ENCODE data around the gene ABCB9. TPM values are rescaled to one million over a fixed set of nuclear protein-coding genes. Genes with fewer than 3 reads are reported as not detected.

The ABCB9 gene
- total and polyA plus RNA-seq, 2 experiments from 2014 or later = 9.7 to 10.0 TPM

DNA sequence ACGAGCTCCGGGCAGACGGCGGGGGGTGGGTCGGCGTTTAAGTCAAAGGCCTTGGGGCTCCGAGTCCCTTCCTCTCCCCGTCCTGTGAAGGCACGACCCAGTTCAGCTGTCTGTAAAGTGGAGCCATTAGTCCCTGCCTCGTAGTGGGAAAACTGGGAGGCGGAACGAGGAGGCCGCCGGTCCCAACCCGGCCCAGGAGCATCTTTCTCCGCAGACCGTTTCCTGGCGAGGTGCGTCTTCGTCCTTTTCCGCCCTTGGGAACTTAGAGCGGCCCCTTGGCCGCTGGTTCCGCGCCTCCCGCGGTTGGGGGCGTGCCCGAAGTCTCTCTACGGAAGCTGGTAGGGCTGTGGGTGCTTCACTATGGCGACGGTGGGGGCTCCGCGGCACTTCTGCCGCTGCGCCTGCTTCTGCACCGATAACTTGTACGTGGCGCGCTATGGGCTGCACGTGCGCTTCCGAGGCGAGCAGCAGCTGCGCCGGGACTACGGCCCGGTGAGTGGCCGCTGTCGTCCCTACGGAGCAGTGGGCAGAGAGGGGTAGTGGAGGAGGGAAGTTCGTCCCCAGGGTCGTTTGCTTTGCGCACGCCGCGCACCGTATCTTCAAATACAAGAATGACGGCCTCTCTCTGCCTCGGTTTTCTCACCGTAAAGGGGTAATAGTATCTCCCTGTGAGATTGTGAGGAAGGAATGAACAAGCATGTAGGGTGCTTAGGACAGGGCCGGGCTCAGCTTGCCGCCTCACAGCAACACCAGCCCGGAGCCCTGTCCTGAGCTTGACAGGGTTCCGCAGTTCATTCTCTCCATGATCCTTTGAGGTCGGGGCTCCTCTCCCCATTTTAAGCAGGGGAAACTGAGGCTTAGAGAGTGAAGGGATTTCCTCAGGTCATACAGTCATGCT is 8.9 kb upstream of the ABCB9 start, which contains the start of gene OGFOD2:
OGFOD2 (plus strand) TSS at position 353 of the 898 bp plus-strand sequence; CDS start at position 361, 8 bp downstream.
- peaks cover 8% of the 10 kb centered on the region for H3K4me1 ChIP-seq (ENCODE audit: low read depth)
- TF ChIP-seq, protein P1, sequence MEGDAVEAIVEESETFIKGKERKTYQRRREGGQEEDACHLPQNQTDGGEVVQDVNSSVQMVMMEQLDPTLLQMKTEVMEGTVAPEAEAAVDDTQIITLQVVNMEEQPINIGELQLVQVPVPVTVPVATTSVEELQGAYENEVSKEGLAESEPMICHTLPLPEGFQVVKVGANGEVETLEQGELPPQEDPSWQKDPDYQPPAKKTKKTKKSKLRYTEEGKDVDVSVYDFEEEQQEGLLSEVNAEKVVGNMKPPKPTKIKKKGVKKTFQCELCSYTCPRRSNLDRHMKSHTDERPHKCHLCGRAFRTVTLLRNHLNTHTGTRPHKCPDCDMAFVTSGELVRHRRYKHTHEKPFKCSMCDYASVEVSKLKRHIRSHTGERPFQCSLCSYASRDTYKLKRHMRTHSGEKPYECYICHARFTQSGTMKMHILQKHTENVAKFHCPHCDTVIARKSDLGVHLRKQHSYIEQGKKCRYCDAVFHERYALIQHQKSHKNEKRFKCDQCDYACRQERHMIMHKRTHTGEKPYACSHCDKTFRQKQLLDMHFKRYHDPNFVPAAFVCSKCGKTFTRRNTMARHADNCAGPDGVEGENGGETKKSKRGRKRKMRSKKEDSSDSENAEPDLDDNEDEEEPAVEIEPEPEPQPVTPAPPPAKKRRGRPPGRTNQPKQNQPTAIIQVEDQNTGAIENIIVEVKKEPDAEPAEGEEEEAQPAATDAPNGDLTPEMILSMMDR (IDR thresholded peaks at IDR 0.05; ENCODE audit: low read depth, low read length) = no peak
- peak within 1 kb of the TSS; percentile 62 for H3K4me3 ChIP-seq
- H3K9me3 ChIP-seq (ENCODE audit: low read depth) = no peaks in the 10 kb centered on the region
- peak; percentile 93 to 95 for DNase-seq (ENCODE audit: low read depth in 1 of 2, low spot score in 1 of 2)
- no peaks in the 10 kb centered on the region for H3K36me3 ChIP-seq
- no peaks in the 10 kb centered on the region for H3K27me3 ChIP-seq
- H3K27ac ChIP-seq = peak within 1 kb of the TSS; percentile 91

GRCh38 chr12:122974274-122974891 is 8.1 kb upstream of the ABCB9 start:
- DNase-seq (ENCODE audit: low read depth in 1 of 2, low spot score in 1 of 2) = peak; percentile 98 to 99

GRCh38 chr12:122969676-122970075 is 3.4 kb upstream of the ABCB9 start:
- no peaks in the 10 kb centered on the region for H3K36me3 ChIP-seq
- H3K4me1 ChIP-seq (ENCODE audit: low read depth) = peaks cover 7% of the 10 kb centered on the region
- DNase-seq (ENCODE audit: low read depth in 1 of 2, low spot score in 1 of 2) = no peak
- TF ChIP-seq, protein P1 (IDR thresholded peaks at IDR 0.05; ENCODE audit: low read depth, low read length) = no peak
- H3K27ac ChIP-seq = no peak overlapping the region
- no peaks in the 10 kb centered on the region for H3K9me3 ChIP-seq (ENCODE audit: low read depth)
- no peaks in the 10 kb centered on the region for H3K27me3 ChIP-seq
- H3K4me3 ChIP-seq = no peak overlapping the region

More at GRCh38 chr12:122974274-122974891, 8.1 kb upstream of the ABCB9 start:
- H3K4me1 ChIP-seq (ENCODE audit: low read depth) = peaks cover 3% of the 10 kb centered on the region
- peak overlapping the region; percentile 91 for H3K27ac ChIP-seq
- H3K27me3 ChIP-seq = no peaks in the 10 kb centered on the region
- no peaks in the 10 kb centered on the region for H3K36me3 ChIP-seq
- peak overlapping the region; percentile 62 for H3K4me3 ChIP-seq
- H3K9me3 ChIP-seq (ENCODE audit: low read depth) = no peaks in the 10 kb centered on the region
- TF ChIP-seq, protein P1 (IDR thresholded peaks at IDR 0.05; ENCODE audit: low read depth, low read length) = no peak

GRCh38 chr12:122968104-122968503 is 1.8 kb upstream of the ABCB9 start:
- peaks cover 7% of the 10 kb centered on the region for H3K4me1 ChIP-seq (ENCODE audit: low read depth)
- H3K36me3 ChIP-seq = no peaks in the 10 kb centered on the region
- TF ChIP-seq, protein P1 (IDR thresholded peaks at IDR 0.05; ENCODE audit: low read depth, low read length) = no peak
- no peaks in the 10 kb centered on the region for H3K27me3 ChIP-seq
- no peaks in the 10 kb centered on the region for H3K9me3 ChIP-seq (ENCODE audit: low read depth)
- no peak overlapping the region for H3K4me3 ChIP-seq
- DNase-seq (ENCODE audit: low read depth in 1 of 2, low spot score in 1 of 2) = no peak
- H3K27ac ChIP-seq = no peak overlapping the region

DNA sequence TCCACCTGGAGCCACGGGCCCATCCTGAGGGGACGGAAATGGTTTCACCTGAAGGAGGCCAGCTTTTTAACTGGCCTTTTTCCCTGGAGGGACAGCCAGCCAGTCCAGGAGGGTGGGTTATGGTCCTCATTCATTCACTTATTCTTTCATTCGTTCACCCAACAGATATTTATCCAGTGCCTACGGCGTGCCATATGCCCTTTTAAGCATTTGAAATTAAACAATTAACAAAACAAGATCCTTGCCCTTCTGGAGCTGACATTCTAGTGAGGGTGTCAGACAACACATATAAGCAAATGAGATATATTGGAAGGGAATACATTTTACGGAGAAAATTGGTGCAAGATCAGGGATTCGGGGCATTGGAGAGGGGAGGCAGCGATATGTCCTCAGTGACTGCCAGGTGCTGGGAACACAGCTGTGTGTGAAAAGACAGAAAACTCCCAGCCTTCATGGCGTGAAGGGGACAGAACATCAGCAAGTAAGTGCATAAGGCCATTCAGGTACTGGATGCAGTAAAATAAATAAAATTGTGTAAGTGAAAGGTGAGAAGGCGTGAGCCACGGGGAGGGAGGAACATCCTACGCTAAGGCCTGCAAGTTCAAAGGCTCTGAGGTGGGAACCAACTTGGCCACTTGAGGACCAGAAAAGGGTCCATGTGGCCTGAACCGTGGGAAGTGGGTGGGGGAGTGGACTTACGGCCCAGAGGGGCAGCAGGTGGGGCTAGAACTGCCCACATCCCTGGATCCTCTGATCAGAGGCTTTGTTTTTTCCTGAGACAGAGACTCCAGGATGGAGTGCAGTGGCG is 684 bp upstream of the ABCB9 start:
- no peak for DNase-seq (ENCODE audit: low read depth in 1 of 2, low spot score in 1 of 2)
- TF ChIP-seq, protein P1 (IDR thresholded peaks at IDR 0.05; ENCODE audit: low read depth, low read length) = no peak
- Histone ChIP-seq H3K4me1 (ENCODE audit: low read depth) (peaks cover 9% of the 10 kb centered on the region), H3K36me3 (no peaks in the 10 kb centered on the region), H3K27me3 (no peaks in the 10 kb centered on the region), H3K9me3 (ENCODE audit: low read depth) (no peaks in the 10 kb centered on the region), H3K4me3 (no peak overlapping the region), H3K27ac (no peak overlapping the region)

Measured in cardiac muscle cell (in vitro differentiated cells and primary cell).